Stimulated activated naive CD8-positive, alpha-beta T cell treated with anti-CD3 and anti-CD28 coated beads, Interleukin-15, Interleukin-2, amounts not matched to agents 100 U/mL and 50 U/mL, for 24 hours (primary cell): ENCODE measurements around the gene SLBP.
"Not testable (repeated sequence)": the region's sequence is repeated elsewhere in the genome, so short reads cannot be mapped to it uniquely, and the experiment has no call there.

Experiments
- ATAC-seq: fragments of 150-1000 bp; cut with Tn5 transposase; one replicate; pipeline ENCODE4 v1.10.0; 2021
- DNase-seq: peaks from one replicate; pipeline ENCODE4 v3.0.0; 2021

Gene SLBP

GRCh38 chr4:1676605-1677525 is 35.3 kb downstream of the SLBP start:
- no peak for DNase-seq
- no peak for ATAC-seq

- no peak for DNase-seq
- no peak for ATAC-seq
Measured at GRCh38 chr4:1675802-1676137, 36.3 kb downstream of the SLBP start.

- no peak for DNase-seq
- ATAC-seq = no peak
Measured at GRCh38 chr4:1675136-1675801, 36.9 kb downstream of the SLBP start.

- ATAC-seq (no peak), DNase-seq (no peak)
Measured at GRCh38 chr4:1674682-1675081, 37.4 kb downstream of the SLBP start.

- no peak for DNase-seq
Measured at GRCh38 chr4:1673671-1674070, 38.4 kb downstream of the SLBP start.

GRCh38 chr4:1671011-1671410 is 41.1 kb downstream of the SLBP start:
- ATAC-seq, DNase-seq: not testable (repeated sequence)

More at GRCh38 chr4:1673671-1674070, 38.4 kb downstream of the SLBP start:
- no peak for ATAC-seq

GRCh38 chr4:1670279-1670678 is 41.8 kb downstream of the SLBP start:
- ATAC-seq = peak; percentile 14

GRCh38 chr4:1669850-1670249 is 42.3 kb downstream of the SLBP start:
- ATAC-seq (no peak), DNase-seq (no peak)

More at GRCh38 chr4:1670279-1670678, 41.8 kb downstream of the SLBP start:
- no peak for DNase-seq

- ATAC-seq = no peak
- no peak for DNase-seq
Measured at GRCh38 chr4:1669270-1669669, 42.8 kb downstream of the SLBP start.

GRCh38 chr4:1668488-1668840 is 43.7 kb downstream of the SLBP start:
- DNase-seq (no peak), ATAC-seq (no peak)

- no peak for ATAC-seq
- no peak for DNase-seq
Measured at GRCh38 chr4:1667273-1667672, 44.8 kb downstream of the SLBP start.

GRCh38 chr4:1666391-1666790 is 45.7 kb downstream of the SLBP start:
- DNase-seq (no peak), ATAC-seq (no peak)

GRCh38 chr4:1664141-1664540 is 48.0 kb downstream of the SLBP start:
- DNase-seq (no peak), ATAC-seq (no peak)

- ATAC-seq = no peak
- DNase-seq = no peak
Measured at GRCh38 chr4:1663549-1663948, 48.6 kb downstream of the SLBP start.

- no peak for DNase-seq
- no peak for ATAC-seq
Measured at GRCh38 chr4:1661695-1662094, 50.4 kb downstream of the SLBP start.

GRCh38 chr4:1660948-1661677 is 51.0 kb downstream of the SLBP start:
- DNase-seq (no peak), ATAC-seq (no peak)

GRCh38 chr4:1659104-1660043 is 52.7 kb downstream of the SLBP start:
- ATAC-seq (no peak), DNase-seq (no peak)

- DNase-seq = no peak
- no peak for ATAC-seq
Measured at GRCh38 chr4:1658581-1658980, 53.5 kb downstream of the SLBP start.

- ATAC-seq (no peak), DNase-seq (no peak)
Measured at GRCh38 chr4:1658146-1658545, 54.0 kb downstream of the SLBP start.

GRCh38 chr4:1656986-1657385 is 55.1 kb downstream of the SLBP start:
- DNase-seq = no peak

GRCh38 chr4:1656132-1656531 is 56.0 kb downstream of the SLBP start:
- ATAC-seq = no peak

More at GRCh38 chr4:1656986-1657385, 55.1 kb downstream of the SLBP start:
- no peak for ATAC-seq

GRCh38 chr4:1655676-1656075 is 56.4 kb downstream of the SLBP start:
- no peak for DNase-seq
- ATAC-seq = no peak

More at GRCh38 chr4:1656132-1656531, 56.0 kb downstream of the SLBP start:
- DNase-seq = no peak
